ENCODE results near the gene CENPO.

The CENPO gene

DNA sequence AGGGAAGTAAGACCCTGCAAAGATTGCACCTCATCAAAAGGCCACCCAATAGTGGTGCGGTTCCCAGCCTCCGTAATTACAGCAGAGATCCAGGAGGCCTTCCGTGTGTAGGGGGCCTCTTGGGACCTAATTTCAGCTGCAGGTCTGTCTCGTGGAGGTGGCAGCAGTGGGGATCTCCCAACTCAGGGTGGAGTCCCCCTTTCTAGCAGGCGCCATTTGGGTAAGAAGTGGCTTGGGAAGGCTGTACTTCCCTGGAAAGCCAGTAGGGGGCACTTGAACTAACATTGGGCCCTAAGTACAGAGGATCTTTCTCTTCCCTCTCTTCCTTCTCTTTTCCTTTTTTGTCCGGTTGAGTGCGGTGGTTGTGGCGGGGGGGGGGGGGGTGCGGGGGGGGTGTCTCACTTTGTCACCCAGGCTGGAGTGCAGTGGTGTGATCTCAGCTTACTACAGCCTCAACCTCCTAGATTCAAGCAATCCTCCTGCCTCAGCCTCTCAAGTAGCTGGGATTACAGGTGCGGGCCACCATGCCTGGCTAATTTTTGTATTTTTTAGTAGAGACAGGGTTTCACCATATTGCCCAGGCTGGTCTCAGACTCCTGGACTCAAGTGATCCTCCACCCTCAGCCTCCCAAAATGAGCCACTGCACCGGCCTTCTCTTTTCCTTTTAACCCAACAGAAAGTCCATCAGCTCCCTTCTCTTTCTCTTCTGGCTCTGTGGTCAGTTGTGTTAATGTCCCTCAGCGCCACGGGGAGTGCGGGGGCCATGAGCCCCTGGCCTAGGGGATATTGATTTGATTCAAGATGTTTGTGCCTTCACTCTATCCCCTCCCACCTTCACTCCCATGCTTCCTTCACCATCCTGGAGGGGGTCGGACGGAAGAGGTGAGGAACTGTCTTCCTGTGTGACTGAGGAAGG is 32.0 kb downstream of the CENPO start:
- no peak for DNase-seq

DNA sequence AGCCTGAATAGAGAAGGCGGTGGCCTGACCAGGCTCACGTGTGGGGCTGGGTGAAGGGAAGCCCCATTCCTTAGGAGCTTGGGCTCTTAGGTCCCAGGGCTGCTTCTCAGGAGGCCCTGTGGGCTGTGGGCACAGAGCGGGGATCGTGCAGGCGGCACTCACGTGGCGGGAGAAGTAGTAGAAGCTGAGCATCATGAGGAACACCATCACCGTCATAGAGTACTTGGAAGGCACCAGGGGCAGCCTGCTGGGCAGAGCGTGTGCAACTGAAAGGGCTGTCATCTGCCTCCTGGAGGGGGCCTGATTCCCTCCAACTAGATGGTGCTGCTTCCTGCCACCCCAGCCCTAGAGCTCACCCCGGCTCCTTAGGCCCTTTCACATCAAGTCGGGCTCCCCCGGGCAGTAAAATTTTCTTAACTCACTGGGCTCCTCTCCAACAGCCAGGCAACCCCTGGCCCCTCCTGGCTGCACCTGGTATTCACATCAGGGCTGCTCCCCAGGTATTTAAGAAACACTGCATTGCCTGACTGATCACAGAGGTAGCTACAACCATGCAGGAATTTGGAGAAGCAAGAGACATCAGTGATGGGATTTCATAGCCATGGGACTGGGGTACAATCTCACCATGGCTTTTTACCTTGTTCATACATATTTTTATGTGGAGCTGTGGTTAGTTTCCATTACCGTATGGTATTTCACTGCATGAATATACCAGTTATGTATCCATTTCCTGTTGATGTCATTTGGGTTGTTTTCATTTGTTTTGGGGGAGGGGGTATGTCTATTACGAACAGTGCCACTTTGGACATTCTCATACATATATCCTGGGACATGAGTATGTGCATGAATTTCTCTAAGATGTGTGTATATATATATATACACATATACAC is 32.9 kb downstream of the CENPO start:
- DNase-seq: no peak

DNA sequence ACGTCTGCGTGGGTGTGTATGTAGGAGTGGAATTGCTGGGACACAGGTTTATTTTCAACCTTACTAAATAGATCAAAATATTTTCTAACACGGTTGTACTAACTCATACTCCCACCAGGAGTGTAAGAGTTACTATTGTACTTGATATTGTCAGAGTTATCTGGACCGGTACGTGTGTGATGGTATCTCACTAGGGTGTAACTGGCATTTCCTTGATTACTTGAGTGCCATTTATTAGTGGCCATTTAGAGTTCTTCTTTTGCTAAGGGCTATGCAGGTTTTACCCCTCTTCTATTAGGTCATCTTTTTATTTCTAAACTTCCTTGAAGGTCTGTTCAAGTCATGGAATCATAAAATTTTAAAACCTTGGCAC is 33.5 kb downstream of the CENPO start:
- DNase-seq: no peak

DNA sequence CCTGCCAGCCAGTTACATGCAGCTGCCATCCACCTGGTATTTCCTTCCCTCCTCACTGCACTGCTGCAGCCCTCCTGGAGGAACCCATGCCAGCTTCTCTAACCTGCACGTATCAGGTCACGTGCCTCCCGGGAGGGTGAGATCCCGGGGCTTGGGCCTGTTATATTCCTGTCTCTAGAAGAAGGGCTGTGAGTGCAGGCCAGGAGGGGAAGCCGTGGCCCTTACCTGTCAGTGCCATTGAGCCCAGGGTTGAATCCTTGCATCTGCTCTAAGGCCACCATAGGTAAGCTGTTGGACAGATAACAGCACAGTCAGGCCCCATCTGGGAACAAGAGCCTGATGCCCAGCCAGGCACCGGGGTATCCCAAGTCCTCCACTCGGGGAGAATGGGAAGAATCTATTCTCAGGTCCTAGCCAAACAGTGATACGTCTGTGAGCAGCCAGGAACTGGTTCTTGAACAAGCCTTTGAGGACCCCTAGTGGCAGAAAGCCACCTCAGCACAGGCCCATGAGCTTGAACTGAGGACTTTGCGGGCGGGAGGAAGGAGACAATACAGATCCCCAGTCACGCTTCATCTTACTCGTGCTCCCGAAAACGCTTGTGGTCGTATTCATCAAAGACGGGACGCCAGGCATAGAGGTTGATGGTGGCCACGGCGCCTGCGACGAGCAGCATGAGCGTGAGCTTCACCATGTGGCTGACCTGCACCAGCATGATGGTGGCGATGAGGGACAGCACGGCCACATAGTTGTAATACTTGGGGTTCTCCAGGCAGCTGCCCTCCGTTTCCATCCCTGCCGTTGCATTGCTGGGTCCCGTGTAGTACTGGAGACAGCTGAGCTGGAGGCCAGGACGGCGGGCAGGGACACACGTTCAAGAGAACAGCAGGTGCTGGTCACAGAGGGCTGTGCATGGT is 34.4 kb downstream of the CENPO start:
- peak; percentile 84 for DNase-seq

DNA sequence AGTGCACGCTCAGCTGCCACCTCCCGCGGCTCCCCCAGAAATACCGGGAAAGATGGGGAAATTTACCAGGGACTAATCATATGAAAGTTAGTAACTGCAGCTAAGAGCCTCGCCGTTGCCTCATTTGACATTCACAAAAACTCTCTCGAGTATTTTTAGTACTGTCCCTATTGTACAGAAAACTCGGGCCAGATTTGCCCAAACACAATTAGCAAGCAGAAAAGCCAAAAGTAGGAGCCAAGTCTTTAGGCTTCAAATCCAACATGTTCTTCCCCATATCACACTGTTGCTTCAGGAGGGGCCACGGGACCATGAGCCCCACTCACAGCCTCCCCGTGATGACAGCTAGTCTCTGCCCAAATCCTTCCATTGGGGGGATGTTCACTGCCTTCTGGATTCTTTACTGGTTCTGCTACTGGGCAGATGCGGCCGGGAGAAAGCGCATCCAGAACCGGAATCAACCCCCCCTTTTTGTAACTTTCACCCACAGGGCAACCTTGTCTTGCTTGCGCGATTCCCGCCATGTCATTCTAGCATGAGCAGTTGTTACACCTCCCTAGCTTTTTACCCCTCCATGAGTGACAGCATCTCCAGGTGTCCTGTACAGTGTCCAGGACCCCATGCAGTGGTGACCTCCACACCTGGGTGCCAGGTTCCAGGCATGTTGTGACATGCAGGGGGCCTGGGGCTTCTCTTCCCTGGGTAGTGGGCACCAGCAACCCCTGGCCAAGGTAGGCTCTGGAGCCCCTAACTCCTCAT is 35.2 kb downstream of the CENPO start:
- no peak for DNase-seq

DNA sequence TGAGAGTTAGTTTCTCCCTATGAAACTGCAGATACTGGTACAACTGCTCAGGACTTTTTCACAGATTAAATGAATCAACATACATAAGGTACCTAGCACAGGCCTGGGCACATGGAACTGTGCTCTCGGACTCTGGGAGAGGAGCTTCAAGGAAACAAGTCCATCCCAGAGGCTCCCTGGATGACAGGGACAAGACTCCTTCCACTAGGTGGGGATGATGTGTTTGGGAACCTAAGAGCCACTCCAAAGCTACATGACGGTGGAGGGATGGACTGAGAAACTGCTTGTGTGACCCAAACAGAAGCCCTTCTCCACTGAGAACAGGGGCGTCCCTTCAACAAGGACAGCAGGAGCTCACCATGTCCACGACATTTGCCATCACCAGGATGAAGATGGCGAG is 37.1 kb downstream of the CENPO start:
- peak; percentile 42 for DNase-seq

DNA sequence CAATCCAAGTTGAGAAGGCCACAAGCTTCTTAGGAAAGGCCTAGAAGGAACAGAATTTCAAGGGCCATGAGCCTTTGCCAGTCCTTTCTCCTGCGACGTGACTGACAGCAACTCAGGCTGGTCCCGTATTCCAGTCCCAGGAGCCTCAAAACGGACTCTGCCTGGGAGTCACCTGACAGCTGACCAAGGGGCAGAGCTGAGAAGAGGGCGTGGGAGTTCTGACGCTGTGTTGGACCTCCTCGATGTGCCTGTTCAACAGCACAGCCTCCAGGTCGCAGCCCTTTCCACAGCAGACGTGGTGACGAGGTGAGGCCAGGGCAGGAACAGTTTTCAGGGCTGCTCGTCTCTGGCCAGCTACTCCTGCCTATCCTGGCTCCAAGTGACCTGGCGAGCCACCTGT is 37.6 kb downstream of the CENPO start:
- no peak for DNase-seq

DNA sequence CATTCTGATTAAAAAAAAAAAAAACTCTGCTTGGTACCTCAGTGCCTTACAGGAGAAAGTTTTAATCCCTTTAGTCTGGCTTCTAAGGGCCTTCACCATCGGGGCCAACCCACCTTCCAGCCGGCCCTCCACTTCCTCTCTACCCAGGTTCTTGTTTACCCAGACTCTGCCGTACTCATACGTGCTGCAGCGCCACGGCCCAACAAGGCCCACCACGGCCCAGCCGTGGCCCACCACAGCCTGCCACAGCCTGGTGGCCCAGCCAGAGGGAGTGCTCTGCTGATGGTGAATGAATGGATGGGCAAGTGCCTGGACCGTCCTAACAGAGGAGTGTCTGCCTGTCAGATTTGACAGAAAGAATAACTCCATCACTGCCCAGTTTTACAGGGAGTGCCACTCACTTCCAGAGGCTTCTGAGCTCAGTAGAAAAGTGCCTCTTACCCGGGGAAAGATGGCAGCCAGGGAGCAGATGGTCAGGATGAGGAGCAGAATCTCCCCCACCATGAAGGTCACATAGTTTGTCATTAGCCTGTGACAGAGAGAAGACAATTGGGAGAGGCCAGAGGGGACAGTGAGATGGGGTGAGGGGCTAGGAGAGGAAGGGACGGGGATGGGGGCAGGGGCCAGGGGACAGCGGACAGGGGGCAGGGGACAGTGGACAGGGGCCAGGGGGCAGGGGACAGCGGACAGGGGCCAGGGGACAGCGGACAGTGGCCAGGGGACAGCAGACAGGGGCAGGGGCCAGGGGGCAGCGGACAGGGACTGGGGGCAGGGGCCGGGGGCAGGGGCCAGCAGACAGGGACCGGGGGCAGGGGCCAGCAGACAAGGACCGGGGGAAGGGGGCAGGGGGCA is 38.2 kb downstream of the CENPO start:
- no peak for DNase-seq

DNA sequence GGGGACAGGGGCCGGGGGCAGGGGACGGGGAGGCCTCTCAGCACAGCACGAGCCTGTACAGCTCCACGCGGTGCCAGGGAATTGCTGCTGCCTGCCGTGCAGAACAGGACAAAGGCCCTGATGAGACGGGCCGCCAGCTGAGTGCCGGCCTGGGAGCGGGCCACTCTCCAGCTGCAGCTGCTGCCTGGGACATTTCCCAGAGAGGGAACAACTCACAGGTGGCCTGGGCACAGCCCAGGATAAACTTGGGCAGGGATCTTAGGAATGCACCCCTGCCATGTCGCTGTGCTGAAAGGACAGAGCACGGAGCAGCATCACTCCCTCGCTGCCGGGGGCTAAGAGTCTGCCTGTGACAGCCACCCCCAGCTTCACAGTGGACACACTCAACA is 38.8 kb downstream of the CENPO start:
- no peak for DNase-seq

DNA sequence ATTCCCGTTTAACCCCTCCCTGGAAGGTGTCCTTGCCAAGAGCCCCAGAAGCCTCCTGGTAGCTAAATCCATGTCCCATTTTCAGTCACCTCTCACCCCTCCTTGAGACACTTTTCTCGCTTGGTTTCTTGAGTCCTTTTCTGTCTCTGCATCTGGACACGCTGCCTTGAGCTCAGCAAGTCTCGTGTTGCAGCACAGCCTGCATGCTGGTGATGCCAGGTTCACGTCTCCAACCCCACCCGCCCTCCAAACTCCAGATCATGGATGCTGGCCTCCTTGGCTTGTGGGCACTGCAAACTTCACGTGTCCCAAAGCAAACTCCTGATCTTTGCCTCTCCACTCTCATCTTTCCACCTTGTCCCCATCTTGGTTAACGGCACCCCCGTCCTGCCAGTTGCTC is 39.3 kb downstream of the CENPO start:
- no peak for DNase-seq

DNA sequence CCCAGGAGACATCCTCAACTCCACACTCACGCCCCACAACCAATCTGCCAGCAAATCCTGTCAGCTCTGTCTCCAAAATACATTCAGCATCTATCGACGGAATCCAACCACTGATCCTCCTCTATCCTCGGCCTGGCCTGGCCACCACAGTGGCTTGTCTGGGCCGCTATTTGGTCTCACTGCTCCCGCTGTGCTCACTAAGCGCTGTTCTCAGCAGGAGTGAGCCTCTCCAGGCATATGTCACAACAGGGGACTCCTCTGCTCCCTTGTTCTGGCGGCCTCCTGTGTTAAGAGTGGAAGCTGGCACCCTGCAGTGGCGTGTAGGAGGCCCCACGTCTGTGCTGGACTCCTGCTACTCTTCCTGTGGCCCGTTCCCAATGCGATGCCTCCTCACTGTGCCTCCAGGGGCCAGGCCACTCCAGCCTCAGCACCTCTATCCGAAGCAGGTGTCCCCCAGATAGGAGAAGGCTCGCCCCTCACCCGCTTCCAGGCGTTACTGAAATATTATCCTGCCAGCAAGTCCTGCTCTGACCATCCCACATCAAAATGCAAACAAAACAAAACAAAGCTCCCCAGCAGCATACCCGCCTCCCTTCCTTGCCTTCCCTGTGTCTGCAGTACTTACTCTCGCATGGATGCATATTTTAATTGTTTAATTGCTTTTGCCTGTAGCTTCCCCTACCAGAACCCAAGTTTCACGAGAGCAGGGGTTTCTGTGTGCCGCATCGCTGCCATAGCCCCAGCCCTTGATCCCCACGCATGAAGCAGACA is 39.9 kb downstream of the CENPO start:
- DNase-seq: no peak

DNA sequence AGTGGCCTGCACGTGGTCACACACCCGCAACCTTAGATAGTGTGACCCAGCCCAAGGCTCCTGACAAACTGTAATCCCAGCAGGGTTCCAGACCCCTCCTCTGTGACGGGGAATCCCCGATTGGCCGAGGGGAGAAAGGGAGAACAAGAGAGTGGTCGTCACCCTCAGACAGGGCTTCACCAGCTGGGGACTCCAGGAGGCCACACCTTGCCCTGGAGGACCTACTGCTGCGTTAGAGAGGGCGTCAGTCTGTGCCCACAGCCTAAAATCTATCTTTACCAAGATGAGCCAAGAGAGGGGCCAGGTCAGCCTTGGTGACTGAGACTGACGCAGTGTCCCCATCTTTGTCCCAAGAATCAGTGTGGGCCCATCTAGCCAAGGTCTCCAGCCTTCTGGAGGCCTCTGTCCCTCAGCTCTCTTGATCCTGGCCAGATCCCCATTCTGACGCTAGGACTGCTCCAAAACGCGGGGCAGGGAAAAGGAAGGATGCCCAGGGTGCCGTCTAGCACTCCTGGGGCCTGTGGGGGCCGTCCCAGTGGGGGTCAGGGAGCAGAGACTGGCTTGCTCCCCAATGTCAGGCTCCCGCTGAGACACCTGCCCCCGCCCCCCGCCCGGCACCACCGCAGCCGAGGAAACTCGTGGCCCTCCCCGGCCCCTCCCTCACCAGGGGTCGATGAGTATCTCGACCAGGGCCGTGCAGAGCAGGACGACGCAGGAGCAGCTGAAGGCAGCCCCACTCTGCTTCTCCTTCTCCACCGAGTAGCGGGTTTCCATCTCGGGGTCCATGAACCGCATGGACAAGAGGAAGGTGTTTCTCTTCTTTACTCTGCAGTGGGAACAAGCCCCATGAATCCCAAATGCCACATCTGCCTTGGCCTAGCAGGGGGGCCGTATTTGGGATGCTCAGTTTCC is 40.9 kb downstream of the CENPO start:
- no peak for DNase-seq

DNA sequence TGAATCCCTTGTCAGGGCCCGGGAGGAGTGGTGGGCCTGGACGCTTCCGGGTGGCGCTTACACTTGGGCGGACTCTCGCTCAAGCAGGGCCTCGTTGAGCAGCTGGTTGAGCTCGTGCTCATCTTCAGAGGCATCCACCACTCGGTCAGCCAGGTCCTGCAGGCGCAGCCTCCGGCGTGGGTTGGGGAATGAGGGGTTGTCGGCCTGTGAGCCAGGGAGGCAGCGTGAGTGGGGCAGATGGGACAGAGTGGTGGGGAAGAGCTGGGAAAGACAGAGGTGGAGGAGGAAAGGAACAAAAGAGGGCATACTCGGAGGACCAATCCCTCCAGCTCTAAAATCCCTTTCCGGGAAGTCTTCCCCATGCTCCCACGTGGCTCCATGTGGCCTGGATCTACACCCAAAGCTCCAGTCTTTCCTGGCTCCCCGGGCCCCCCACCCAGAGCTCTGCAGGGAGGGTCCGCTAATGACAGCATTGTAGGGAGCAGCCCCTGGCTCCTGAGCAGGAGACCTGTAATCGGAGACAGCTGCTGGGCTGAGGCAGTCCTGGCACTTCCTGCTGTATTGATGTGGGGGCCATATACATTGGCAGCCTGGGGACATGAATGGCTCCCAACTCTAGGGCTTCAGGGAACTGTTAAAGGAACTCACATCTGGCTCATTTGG is 41.6 kb downstream of the CENPO start:
- DNase-seq: no peak

DNA sequence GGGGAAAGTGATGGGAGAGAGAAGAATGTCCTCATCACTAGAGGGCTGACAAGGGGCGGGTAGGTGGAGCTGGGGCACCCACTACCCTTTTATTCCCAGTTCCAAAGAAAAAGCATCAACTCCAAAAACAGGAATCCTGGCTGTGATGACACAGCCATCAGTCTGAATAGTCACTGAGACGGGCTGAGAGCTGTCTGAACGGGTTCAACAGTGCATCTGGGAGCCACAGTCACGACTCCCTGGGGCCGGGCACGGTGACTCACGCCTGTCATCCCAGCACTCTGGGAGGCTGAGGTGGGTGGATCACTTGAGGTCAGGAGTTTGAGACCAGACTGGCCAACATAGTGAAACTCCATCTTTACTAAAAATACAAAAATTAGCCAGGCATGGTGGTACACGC is 42.2 kb downstream of the CENPO start:
- peak; percentile 37 for DNase-seq

DNA sequence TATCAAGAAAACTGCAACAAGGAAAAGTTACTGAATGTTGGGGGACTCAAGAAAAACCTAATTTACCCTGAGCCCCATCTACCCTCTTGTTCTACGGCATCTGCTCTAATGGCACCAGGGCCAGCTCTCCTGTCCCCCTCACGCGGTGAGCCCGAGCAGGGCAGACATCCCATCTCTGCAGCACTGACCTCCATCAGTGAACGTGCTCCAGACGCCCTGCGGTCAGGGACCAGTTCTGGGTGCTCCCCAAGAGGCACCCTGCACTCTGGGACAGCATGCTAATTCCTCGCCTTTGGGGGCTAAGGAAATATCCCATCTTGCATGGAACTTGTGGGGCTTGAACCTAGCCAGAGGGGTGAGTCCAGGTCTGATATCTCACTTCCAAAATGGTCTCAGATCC is 43.0 kb downstream of the CENPO start:
- no peak for DNase-seq

DNA sequence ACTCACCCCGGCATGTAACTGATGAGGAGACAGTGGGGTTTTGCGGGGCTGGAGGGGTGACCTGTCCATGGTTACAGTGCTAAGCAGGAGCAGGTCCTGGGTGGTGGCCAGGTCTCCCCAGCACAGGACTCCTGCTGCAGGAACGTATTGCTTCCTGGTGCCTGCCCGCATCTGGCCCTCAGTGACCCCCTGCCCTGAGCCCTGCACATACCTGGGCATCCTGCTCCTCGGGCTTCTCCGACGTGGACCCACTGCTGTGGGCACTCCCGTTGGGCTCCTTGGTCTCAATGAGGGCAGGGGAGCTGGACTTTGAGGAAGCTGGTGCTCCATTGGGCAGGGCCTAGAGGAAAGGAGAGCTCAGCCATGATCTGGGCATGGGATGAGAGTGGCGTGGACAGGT is 43.5 kb downstream of the CENPO start:
- DNase-seq: no peak

DNA sequence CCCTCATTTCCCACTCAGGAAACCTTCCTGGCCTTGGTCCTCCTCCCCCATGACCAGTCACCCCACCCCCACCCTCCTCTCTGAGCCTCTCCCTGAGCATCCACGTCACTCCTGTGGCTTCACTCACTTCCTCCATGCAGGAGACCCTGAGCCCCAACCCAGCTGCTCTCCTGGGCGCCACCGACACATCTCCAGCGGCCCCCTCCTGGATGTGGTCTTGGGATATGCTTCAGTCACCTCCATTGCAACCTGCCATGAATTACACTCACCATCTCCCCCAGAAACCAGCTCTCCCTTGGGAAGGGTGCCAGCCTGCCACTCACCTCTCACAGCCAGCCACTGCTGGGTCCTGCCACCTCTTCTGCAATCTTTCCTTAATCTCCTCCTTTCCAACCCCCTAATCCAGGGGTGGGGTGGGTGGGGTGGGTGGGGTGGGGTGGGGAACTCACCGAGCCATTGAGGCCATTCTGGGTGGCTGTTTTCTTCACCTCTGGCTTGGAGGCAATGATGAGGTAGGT is 44.8 kb downstream of the CENPO start:
- DNase-seq: no peak

DNA sequence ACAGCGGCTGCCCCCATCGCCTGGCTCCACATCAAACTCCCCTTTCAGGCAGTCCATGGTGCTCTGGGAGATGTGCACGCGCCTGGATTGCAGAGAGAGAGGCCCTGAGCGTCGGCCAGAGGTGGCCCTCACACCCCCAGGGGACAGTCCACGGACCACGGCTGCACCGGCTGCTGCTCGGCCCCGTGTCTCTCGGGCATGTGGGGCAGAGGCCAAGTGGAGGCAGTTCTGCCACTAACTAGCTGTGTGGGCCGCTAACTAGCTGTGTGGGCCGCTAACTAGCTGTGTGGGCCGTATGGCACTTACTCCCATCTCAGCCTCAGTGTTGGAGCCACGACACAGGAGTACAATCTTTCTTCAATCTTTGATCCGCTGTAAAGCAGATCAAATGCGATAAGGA is 45.3 kb downstream of the CENPO start:
- DNase-seq: no peak
